ENCODE results near the gene LRP1B. TPM values are rescaled to one million over a fixed set of nuclear protein-coding genes. Genes with fewer than 3 reads are reported as not detected.

The LRP1B gene
- total RNA-seq, 1 donor from 2014 or later: 0.38 TPM

DNA sequence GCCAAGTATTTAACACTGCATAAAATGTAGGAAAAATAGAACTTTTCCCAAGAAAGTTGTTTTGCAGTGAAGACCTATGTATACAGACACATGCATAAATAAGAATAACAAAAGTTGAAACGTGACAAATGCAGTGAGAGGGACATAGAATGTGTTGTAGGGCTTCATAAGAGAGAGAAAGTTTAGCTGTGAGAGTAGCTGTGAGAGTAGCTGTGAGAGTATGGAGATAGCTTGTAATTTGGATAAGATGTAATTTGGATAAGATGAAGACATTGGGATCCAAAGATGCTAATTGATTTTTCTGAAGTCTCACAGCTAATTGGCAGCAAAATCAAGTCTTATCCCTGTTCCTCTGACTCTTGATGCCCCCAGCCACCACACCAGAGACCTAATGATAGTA, 170.9 kb downstream of the LRP1B start:
- TF ChIP-seq, protein P1, sequence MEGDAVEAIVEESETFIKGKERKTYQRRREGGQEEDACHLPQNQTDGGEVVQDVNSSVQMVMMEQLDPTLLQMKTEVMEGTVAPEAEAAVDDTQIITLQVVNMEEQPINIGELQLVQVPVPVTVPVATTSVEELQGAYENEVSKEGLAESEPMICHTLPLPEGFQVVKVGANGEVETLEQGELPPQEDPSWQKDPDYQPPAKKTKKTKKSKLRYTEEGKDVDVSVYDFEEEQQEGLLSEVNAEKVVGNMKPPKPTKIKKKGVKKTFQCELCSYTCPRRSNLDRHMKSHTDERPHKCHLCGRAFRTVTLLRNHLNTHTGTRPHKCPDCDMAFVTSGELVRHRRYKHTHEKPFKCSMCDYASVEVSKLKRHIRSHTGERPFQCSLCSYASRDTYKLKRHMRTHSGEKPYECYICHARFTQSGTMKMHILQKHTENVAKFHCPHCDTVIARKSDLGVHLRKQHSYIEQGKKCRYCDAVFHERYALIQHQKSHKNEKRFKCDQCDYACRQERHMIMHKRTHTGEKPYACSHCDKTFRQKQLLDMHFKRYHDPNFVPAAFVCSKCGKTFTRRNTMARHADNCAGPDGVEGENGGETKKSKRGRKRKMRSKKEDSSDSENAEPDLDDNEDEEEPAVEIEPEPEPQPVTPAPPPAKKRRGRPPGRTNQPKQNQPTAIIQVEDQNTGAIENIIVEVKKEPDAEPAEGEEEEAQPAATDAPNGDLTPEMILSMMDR (IDR thresholded peaks at IDR 0.05; ENCODE audit: insufficient read depth, low read length, poor library complexity, severe bottlenecking): no peak
- Histone ChIP-seq H3K36me3 (ENCODE audit: control insufficient read depth, insufficient read depth, low read length) (no peaks in the 10 kb centered on the region), H3K27me3 (ENCODE audit: control insufficient read depth, insufficient read depth, low read length) (no peaks in the 10 kb centered on the region), H3K4me3 (ENCODE audit: low read depth, low read length) (no peak overlapping the region)
- DNase-seq (ENCODE audit: low read depth): no peak

DNA sequence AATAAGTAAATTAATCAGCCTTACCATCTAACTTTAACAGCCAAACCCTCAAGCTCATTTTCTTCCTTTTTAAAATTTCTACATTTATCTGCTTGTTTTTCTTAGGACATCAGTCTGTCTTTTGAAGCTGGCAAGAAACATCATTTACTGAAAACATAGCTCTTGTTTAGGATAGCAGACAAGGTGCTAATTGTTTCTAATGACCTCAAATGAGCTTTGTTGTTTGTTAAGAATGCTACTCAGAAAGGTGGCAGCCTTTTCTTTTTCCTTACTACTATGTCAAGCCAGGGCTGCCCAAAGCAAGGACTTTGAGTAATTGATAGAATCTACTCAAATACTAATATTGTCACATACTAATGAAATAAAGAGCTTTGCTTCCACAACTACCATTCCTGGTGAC, 171.8 kb downstream of the LRP1B start:
- TF ChIP-seq, protein P1 (IDR thresholded peaks at IDR 0.05; ENCODE audit: insufficient read depth, low read length, poor library complexity, severe bottlenecking): no peak
- Histone ChIP-seq H3K36me3 (ENCODE audit: control insufficient read depth, insufficient read depth, low read length) (no peaks in the 10 kb centered on the region), H3K27me3 (ENCODE audit: control insufficient read depth, insufficient read depth, low read length) (no peaks in the 10 kb centered on the region), H3K4me3 (ENCODE audit: low read depth, low read length) (no peak overlapping the region)
- DNase-seq (ENCODE audit: low read depth): no peak

DNA sequence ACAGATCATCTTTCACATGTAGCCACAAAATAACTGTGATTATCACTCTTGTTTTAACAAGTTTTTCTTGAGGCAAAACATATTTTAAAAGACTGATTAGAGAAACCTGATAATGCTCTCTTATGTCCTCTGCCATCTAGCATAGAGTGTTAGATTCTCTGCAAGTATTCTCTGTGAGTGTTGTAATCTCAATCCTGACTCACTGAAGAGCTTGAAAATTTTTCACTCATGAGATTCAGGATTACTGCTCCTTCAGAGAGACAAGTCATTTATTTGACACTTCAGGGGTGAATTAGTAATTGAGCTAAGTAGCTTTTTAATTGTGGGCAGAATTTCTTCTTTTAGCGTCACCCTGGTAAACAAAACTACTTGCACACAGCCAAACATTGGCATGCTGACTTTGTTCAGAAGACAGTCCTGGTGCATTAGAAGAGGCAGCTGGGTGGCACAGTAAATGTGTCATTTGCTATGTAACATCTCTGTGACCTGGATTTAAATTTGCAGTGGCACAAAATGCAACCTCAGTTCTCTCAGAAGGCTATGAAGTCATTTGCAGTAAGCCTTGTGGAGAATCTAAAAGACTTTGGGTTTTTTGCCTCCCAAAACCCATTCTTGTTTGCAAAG, 172.9 kb downstream of the LRP1B start:
- no peaks in the 10 kb centered on the region for H3K36me3 ChIP-seq (ENCODE audit: control insufficient read depth, insufficient read depth, low read length)
- no peaks in the 10 kb centered on the region for H3K27me3 ChIP-seq (ENCODE audit: control insufficient read depth, insufficient read depth, low read length)
- TF ChIP-seq, protein P1 (IDR thresholded peaks at IDR 0.05; ENCODE audit: insufficient read depth, low read length, poor library complexity, severe bottlenecking): no peak
- DNase-seq (ENCODE audit: low read depth): no peak
- H3K4me3 ChIP-seq (ENCODE audit: low read depth, low read length): no peak overlapping the region

DNA sequence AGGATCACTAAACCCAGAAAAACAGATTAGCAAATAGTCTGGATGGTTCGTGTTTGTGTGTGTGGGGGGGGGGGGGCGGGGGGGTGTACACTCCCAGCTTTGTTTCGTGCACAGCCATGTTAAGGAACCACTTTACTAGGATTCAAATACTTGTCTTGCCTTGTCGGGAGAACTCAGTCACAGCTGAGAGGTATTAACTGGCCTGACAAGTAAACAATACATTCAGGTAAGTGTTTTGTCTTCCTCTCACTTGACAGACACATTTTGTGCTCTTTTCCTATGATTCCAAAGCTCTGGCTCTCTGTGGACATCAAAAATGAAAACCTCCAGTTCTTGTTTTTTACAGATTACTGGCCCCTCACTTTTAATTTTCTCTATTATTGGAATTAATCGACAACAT, 173.5 kb downstream of the LRP1B start:
- H3K27me3 ChIP-seq (ENCODE audit: control insufficient read depth, insufficient read depth, low read length): no peaks in the 10 kb centered on the region
- TF ChIP-seq, protein P1 (IDR thresholded peaks at IDR 0.05; ENCODE audit: insufficient read depth, low read length, poor library complexity, severe bottlenecking): no peak
- H3K36me3 ChIP-seq (ENCODE audit: control insufficient read depth, insufficient read depth, low read length): no peaks in the 10 kb centered on the region
- H3K4me3 ChIP-seq (ENCODE audit: low read depth, low read length): no peak overlapping the region
- DNase-seq (ENCODE audit: low read depth): no peak

DNA sequence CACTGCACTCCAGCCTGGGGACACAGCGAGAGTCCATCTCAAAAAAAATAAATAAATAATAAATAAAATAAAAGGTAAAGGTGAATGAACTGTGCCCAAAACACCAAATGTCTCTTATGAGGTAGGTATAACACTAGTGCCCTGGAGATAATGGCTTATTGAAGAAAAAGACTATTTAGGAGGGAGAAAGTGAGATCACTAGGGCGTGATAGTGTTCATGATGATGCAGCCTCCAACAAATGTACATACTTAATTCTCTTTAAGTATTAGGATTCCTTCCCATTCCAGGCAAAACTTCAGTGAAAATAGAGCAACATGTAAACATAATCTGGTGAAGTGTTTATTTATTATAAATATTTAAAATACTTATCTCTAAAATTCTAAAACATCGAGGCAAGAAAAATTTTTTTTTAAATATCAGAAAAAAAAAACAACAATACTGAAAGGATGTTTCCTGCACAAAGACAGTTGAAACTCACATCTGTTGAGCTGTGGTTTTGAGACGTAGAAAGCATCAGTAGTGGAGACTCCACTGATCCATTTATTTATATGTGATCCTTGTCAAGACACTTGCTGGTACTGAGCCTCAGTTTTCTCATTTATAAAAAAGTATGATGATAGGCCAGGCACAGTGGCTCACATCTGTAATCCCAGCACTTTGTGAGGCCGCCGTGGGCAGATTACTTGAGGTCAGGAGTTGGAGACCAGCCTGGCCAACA, 183.3 kb downstream of the LRP1B start:
- TF ChIP-seq, protein P1 (IDR thresholded peaks at IDR 0.05; ENCODE audit: insufficient read depth, low read length, poor library complexity, severe bottlenecking): no peak
- Histone ChIP-seq H3K4me3 (ENCODE audit: low read depth, low read length) (no peak overlapping the region), H3K36me3 (ENCODE audit: control insufficient read depth, insufficient read depth, low read length) (no peaks in the 10 kb centered on the region), H3K27me3 (ENCODE audit: control insufficient read depth, insufficient read depth, low read length) (no peaks in the 10 kb centered on the region)
- DNase-seq (ENCODE audit: low read depth): no peak

All from kidney epithelial cell (primary cell).